HG03439 (cell line): ENCODE measurements around the gene FMN1.

Experiments used
- ATAC-seq: cut with Tn5 transposase; IDR thresholded peaks from one replicate; pipeline ENCODE4 v1.9.1; 2021; ENCODE audit warnings: mild to moderate bottlenecking, moderate library complexity; ENCODE audit not compliant: unreplicated experiment

FMN1 gene

GRCh38 chr15:33125894-33126537, 68.5 kb downstream of the FMN1 start:
- ATAC-seq = no peak

GRCh38 chr15:33124811-33125210, 69.7 kb downstream of the FMN1 start:
- no peak for ATAC-seq

GRCh38 chr15:33124279-33124678, 70.2 kb downstream of the FMN1 start:
- ATAC-seq = no peak

- no peak for ATAC-seq
Observed at GRCh38 chr15:33119865-33120264, 74.6 kb downstream of the FMN1 start.

- no peak for ATAC-seq
Observed at GRCh38 chr15:33119273-33119672, 75.2 kb downstream of the FMN1 start.

GRCh38 chr15:33116198-33116597, 78.3 kb downstream of the FMN1 start:
- ATAC-seq = no peak

GRCh38 chr15:33115191-33115861, 79.2 kb downstream of the FMN1 start:
- ATAC-seq = no peak

- ATAC-seq = no peak
Observed at GRCh38 chr15:33114374-33114717, 80.2 kb downstream of the FMN1 start.

GRCh38 chr15:33113666-33114373, 80.7 kb downstream of the FMN1 start:
- no peak for ATAC-seq

- ATAC-seq = no peak
Observed at GRCh38 chr15:33112541-33113105, 81.9 kb downstream of the FMN1 start.

GRCh38 chr15:33111041-33111451, 83.5 kb downstream of the FMN1 start:
- no peak for ATAC-seq

GRCh38 chr15:33109345-33109744, 85.2 kb downstream of the FMN1 start:
- ATAC-seq = no peak

GRCh38 chr15:33108518-33108917, 86.0 kb downstream of the FMN1 start:
- ATAC-seq = no peak

GRCh38 chr15:33107950-33108349, 86.6 kb downstream of the FMN1 start:
- ATAC-seq = no peak

GRCh38 chr15:33104212-33104611, 90.3 kb downstream of the FMN1 start:
- ATAC-seq = no peak

GRCh38 chr15:33101036-33101435, 93.5 kb downstream of the FMN1 start:
- no peak for ATAC-seq

GRCh38 chr15:33100314-33100713, 94.2 kb downstream of the FMN1 start:
- ATAC-seq = no peak

- no peak for ATAC-seq
Observed at GRCh38 chr15:33099739-33100138, 94.8 kb downstream of the FMN1 start.

- ATAC-seq = no peak
Observed at GRCh38 chr15:33099213-33099612, 95.3 kb downstream of the FMN1 start.

GRCh38 chr15:33098094-33099058, 96.1 kb downstream of the FMN1 start:
- ATAC-seq = no peak

GRCh38 chr15:33096134-33096533, 98.4 kb downstream of the FMN1 start:
- ATAC-seq = no peak
